IMR-90 (cell line): ENCODE results near the gene MTHFD2. TPM values are rescaled to one million over a fixed set of nuclear protein-coding genes. Genes with fewer than 3 reads are reported as not detected.

ENCODE experiments used
- ATAC-seq: fragments of 200-7000 bp; cut with Tn5 transposase; 2 replicates; pipeline ENCODE4 v1.9.1; 2020; ENCODE audit warnings: low read depth, mild to moderate bottlenecking, moderate library complexity
- BruUV-seq: library from RNA; stranded (reverse); fragments of 400-500 nt; replicated peaks from 2 replicates; lab custom pipeline; 2021; lab: Mats Ljungman, UMichigan
- CTCF ChIA-PET: fragments of 300-600 bp; formaldehyde crosslinking; extraction: SDS; loops from one replicate; lab custom pipeline; 2021; ENCODE audit warnings: antibody characterized with exemption; lab: Yijun Ruan, JAX
- POLR2A ChIA-PET: fragments of 300-600 bp; sonication (Branson Sonifier 250); formaldehyde crosslinking; loops from one replicate; lab custom pipeline; 2022; ENCODE audit warnings: antibody characterized with exemption; ENCODE audit not compliant: unreplicated experiment; lab: Charles Lee
- DNase-seq: peaks from one replicate; pipeline ENCODE4 v3.0.0; 2013
- H2AFZ ChIP-seq: replicated peaks from 2 replicates; pipeline ENCODE3; 2013; ENCODE audit warnings: low read length, mild to moderate bottlenecking; ENCODE audit not compliant: poor library complexity
- H2AK5ac ChIP-seq: 2 replicates; pipeline ENCODE4 v1.6.1; 2013; ENCODE audit warnings: low read depth, low read length, inconsistent platforms
- H2AK9ac ChIP-seq: replicated peaks from 2 replicates; pipeline ENCODE3; 2013; ENCODE audit warnings: mild to moderate bottlenecking, low read depth, low read length, moderate library complexity; ENCODE audit not compliant: poor library complexity
- H2BK120ac ChIP-seq: 2 replicates; pipeline ENCODE4 v1.6.1; 2013; ENCODE audit warnings: low read depth, low read length, inconsistent platforms
- H2BK15ac ChIP-seq: 3 replicates; pipeline ENCODE4 v1.6.1; 2013; ENCODE audit warnings: low read depth, low read length, inconsistent platforms
- H2BK20ac ChIP-seq: 2 replicates; pipeline ENCODE4 v1.6.1; 2013; ENCODE audit warnings: low read depth, mild to moderate bottlenecking, inconsistent platforms, low read length, moderate library complexity
- H2BK5ac ChIP-seq: 2 replicates; pipeline ENCODE4 v1.6.1; 2013; ENCODE audit warnings: mild to moderate bottlenecking, low read depth, low read length, inconsistent platforms; ENCODE audit not compliant: poor library complexity, severe bottlenecking
- H3K14ac ChIP-seq: replicated peaks from 2 replicates; pipeline ENCODE4 v1.6.1; 2013; ENCODE audit warnings: low read depth, low read length, inconsistent platforms
- H3K18ac ChIP-seq: 2 replicates; pipeline ENCODE4 v1.6.1; 2013; ENCODE audit warnings: low read depth, low read length, control low read depth
- H3K23ac ChIP-seq: 2 replicates; pipeline ENCODE4 v1.6.1; 2013; ENCODE audit warnings: low read depth, low read length, inconsistent platforms
- H3K27ac ChIP-seq: 2 replicates; pipeline ENCODE4 v1.5.1; 2013; ENCODE audit warnings: mild to moderate bottlenecking, control low read depth, low read length; ENCODE audit not compliant: insufficient read depth
- H3K27me3 ChIP-seq: 2 replicates; pipeline ENCODE4 v1.6.1; 2013; ENCODE audit warnings: low read length; ENCODE audit not compliant: control insufficient read depth, insufficient read depth
- H3K36me3 ChIP-seq: 2 replicates; pipeline ENCODE4 v1.6.1; 2013; ENCODE audit warnings: low read length, mixed read lengths; ENCODE audit not compliant: control insufficient read depth, insufficient read depth
- H3K4ac ChIP-seq: 2 replicates; pipeline ENCODE4 v1.6.1; 2013; ENCODE audit warnings: low read depth, low read length, inconsistent platforms
- H3K4me1 ChIP-seq: 2 replicates; pipeline ENCODE4 v1.6.1; 2013; ENCODE audit warnings: low read length, mixed read lengths; ENCODE audit not compliant: control insufficient read depth, insufficient read depth
- H3K4me2 ChIP-seq: 2 replicates; pipeline ENCODE4 v1.6.1; 2013; ENCODE audit warnings: low read depth, mild to moderate bottlenecking, control low read depth, low read length, moderate library complexity
- H3K4me3 ChIP-seq: 2 replicates; pipeline ENCODE4 v1.5.1; 2013; ENCODE audit warnings: low read depth, mild to moderate bottlenecking, control low read depth, low read length, moderate library complexity; ENCODE audit not compliant: insufficient read depth
- H3K56ac ChIP-seq: 2 replicates; pipeline ENCODE4 v1.6.1; 2013; ENCODE audit warnings: low read length, inconsistent platforms; ENCODE audit not compliant: insufficient read depth; ENCODE audit errors: extremely low read depth
- H3K79me1 ChIP-seq, 2 experiments: 2 replicates each; pipeline ENCODE4 v1.6.1; 2013; ENCODE audit warnings: low read length in 2 of 2, inconsistent platforms in 1 of 2, low read depth in 1 of 2
- H3K9ac ChIP-seq: 2 replicates; pipeline ENCODE4 v1.6.1; 2013; ENCODE audit warnings: low read depth, low read length, control low read depth
- H3K9me1 ChIP-seq: 2 replicates; pipeline ENCODE4 v1.6.1; 2013; ENCODE audit warnings: low read length, inconsistent platforms; ENCODE audit not compliant: insufficient read depth
- H3K9me3 ChIP-seq: 2 replicates; pipeline ENCODE4 v1.6.1; 2013; ENCODE audit warnings: low read length; ENCODE audit not compliant: control insufficient read depth, insufficient read depth
- H4K20me1 ChIP-seq: 2 replicates; pipeline ENCODE4 v1.6.1; 2013; ENCODE audit warnings: low read length, inconsistent platforms; ENCODE audit not compliant: insufficient read depth
- H4K5ac ChIP-seq: 2 replicates; pipeline ENCODE4 v1.6.1; 2013; ENCODE audit warnings: mild to moderate bottlenecking, low read depth, low read length, control low read depth
- H4K8ac ChIP-seq, 2 experiments: 2 replicates each; pipeline ENCODE4 v1.6.1; 2013; ENCODE audit warnings: low read depth in 2 of 2, low read length in 2 of 2, control low read depth in 1 of 2, inconsistent platforms in 1 of 2
- H4K91ac ChIP-seq: 2 replicates; pipeline ENCODE4 v1.6.1; 2013; ENCODE audit warnings: low read depth, low read length, inconsistent platforms; ENCODE audit not compliant: insufficient read depth
- CHD1 ChIP-seq: IDR thresholded peaks from 2 replicates; pipeline ENCODE4 v1.6.1; 2012; ENCODE audit warnings: low read depth, low read length, improper control_type of control experiment
- FOS ChIP-seq: fragments of 150-350 bp; IDR thresholded peaks from 2 replicates; pipeline ENCODE4 v1.6.1; 2016; ENCODE audit warnings: low read depth, low read length
- MAFK ChIP-seq: IDR thresholded peaks from 2 replicates; pipeline ENCODE4 v1.6.1; 2012; ENCODE audit warnings: low read depth, low read length, improper control_type of control experiment
- MXI1 ChIP-seq: IDR thresholded peaks from 2 replicates; pipeline ENCODE4 v1.6.1; 2012; ENCODE audit warnings: low read depth, mild to moderate bottlenecking, low read length, moderate library complexity, borderline replicate concordance
- NFE2L2 ChIP-seq: fragments of 150-350 bp; IDR thresholded peaks from 2 replicates; pipeline ENCODE4 v1.6.1; 2016; ENCODE audit warnings: low read depth, mild to moderate bottlenecking, low read length
- POLR2A ChIP-seq: IDR thresholded peaks from 2 replicates; pipeline ENCODE4 v1.6.1; 2012; ENCODE audit warnings: mild to moderate bottlenecking, low read depth, low read length
- RAD21 ChIP-seq: IDR thresholded peaks from 2 replicates; pipeline ENCODE4 v1.6.1; 2012; ENCODE audit warnings: low read length, improper control_type of control experiment
- RCOR1 ChIP-seq: IDR thresholded peaks from 2 replicates; pipeline ENCODE4 v1.6.1; 2012; ENCODE audit warnings: mild to moderate bottlenecking, low read length, improper control_type of control experiment; ENCODE audit not compliant: insufficient replicate concordance
- RFX5 ChIP-seq: IDR thresholded peaks from 2 replicates; pipeline ENCODE4 v1.8.0; 2012; ENCODE audit warnings: low read depth, mild to moderate bottlenecking, low read length, moderate library complexity
- SMC3 ChIP-seq: fragments of 150-350 bp; IDR thresholded peaks from 2 replicates; pipeline ENCODE4 v1.6.1; 2016; ENCODE audit warnings: low read depth, mild to moderate bottlenecking, antibody characterized with exemption, low read length, moderate library complexity
- WGBS, 2 experiments: methylation state at CpG; one replicate each; pipeline versions ENCODE4 v1.1.5 to v1.1.7; 2013; ENCODE audit warnings: missing lambda C conversion rate in 2 of 2; ENCODE audit not compliant: insufficient read length in 1 of 2; ENCODE audit errors: extremely low coverage in 2 of 2; 5-methylcytosine and 5-hydroxymethylcytosine counted together
- dilution Hi-C: fragments of 300-500 bp; cut with HindIII; formaldehyde crosslinking; loops from one replicate; pipeline ENCODE4 v1.14.3; 2018; ENCODE audit warnings: low sequenced_read_pairs; ENCODE audit not compliant: unreplicated experiment
- in situ Hi-C: fragments of 300-500 bp; cut with MboI; formaldehyde crosslinking; loops from 3 replicates; pipeline ENCODE4 v1.14.3; 2019; ENCODE audit warnings: low sequenced_read_pairs, inconsistent platforms, mixed read lengths
- intact Hi-C: fragments of 100-400 bp; cut with micrococcal nuclease; formaldehyde crosslinking; loops from 2 replicates; pipeline ENCODE4 v1.10.0; 2022
- polyA plus RNA-seq, 3 experiments: library from polyadenylated mRNA; depleted of rRNA; stranded (reverse); fragments of >200 nt; gene quantifications; 2 replicates each; pipeline ENCODE4 v1.2.3, GENCODE V29; 2012; ENCODE audit warnings: low replicate concordance in 1 of 3
- total RNA-seq: library from RNA; depleted of rRNA; stranded (reverse); fragments of >200 nt; gene quantifications from 2 replicates; pipeline ENCODE4 v1.2.3, GENCODE V29; 2012
- TF ChIP-seq, protein P1 (sequence below): conservative IDR thresholded peaks from 2 replicates; pipeline ENCODE4 v1.5.1; 2012; ENCODE audit warnings: mild to moderate bottlenecking, low read depth, low read length, improper control_type of control experiment
- TF ChIP-seq, protein P2 (sequence below): fragments of 150-350 bp; IDR thresholded peaks from 2 replicates; pipeline ENCODE4 v1.6.1; 2016; ENCODE audit warnings: low read depth, mild to moderate bottlenecking, low read length, moderate library complexity, borderline replicate concordance
- TF ChIP-seq, protein P3 (sequence below): fragments of 150-350 bp; IDR thresholded peaks from 2 replicates; pipeline ENCODE4 v1.6.1; 2017; ENCODE audit warnings: mild to moderate bottlenecking, antibody characterized with exemption, low read length, low read depth

MTHFD2 gene
- total and polyA plus RNA-seq, 2 of the 4 experiments (the other 2 are of a cell fraction) = 66.8 to 122 TPM

DNA sequence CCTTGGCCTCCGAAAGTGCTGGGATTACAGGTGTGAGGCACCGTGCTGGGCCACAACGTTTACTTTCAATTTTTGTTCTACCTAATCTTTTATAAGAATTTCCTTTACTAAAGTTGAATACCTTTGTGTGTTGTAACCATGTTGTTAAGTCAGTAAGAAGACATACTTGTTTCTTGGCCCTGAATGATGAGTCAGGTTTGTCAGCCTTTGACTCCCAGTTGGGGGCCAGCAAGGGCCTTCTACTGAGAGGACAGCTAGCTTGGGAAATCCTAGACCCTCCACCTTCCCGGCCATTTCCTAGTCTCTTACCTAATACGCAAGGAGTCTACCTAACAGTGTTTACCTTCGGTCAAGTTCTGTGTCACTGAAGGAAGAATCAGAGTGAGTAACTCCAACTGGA is 22.7 kb downstream of the MTHFD2 start:
- H4K20me1 ChIP-seq = peaks cover 17% of the 10 kb centered on the region
- dilution Hi-C loops (no loop called here), in situ Hi-C loops (no loop called here), intact Hi-C loops (no loop called here)
- no peak overlapping the region for H3K4me3 ChIP-seq
- no peak overlapping the region for H3K27ac ChIP-seq
- no peak for ATAC-seq
- H3K18ac ChIP-seq = no peak overlapping the region
- H2AK9ac ChIP-seq = no peak overlapping the region
- H3K23ac ChIP-seq = no peak overlapping the region
- peaks cover 7% of the 10 kb centered on the region; the same call in 1 of the 2 replicates for H3K9me1 ChIP-seq
- peak; percentile 28 for DNase-seq
- H3K36me3 ChIP-seq = peaks cover 15% of the 10 kb centered on the region
- H3K4me1 ChIP-seq = peaks cover 2% of the 10 kb centered on the region; the same call in 1 of the 2 replicates
- no peaks in the 10 kb centered on the region for H3K9me3 ChIP-seq
- H2BK120ac ChIP-seq = no peak overlapping the region
- TF ChIP-seq SMC3 (no peak), RCOR1 (no peak), FOS (no peak), POLR2A (no peak), RFX5 (no peak), RAD21 (no peak), NFE2L2 (no peak), MAFK (no peak), CHD1 (no peak), MXI1 (no peak)
- TF ChIP-seq, protein P1, sequence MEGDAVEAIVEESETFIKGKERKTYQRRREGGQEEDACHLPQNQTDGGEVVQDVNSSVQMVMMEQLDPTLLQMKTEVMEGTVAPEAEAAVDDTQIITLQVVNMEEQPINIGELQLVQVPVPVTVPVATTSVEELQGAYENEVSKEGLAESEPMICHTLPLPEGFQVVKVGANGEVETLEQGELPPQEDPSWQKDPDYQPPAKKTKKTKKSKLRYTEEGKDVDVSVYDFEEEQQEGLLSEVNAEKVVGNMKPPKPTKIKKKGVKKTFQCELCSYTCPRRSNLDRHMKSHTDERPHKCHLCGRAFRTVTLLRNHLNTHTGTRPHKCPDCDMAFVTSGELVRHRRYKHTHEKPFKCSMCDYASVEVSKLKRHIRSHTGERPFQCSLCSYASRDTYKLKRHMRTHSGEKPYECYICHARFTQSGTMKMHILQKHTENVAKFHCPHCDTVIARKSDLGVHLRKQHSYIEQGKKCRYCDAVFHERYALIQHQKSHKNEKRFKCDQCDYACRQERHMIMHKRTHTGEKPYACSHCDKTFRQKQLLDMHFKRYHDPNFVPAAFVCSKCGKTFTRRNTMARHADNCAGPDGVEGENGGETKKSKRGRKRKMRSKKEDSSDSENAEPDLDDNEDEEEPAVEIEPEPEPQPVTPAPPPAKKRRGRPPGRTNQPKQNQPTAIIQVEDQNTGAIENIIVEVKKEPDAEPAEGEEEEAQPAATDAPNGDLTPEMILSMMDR = no peak
- TF ChIP-seq, protein P2, sequence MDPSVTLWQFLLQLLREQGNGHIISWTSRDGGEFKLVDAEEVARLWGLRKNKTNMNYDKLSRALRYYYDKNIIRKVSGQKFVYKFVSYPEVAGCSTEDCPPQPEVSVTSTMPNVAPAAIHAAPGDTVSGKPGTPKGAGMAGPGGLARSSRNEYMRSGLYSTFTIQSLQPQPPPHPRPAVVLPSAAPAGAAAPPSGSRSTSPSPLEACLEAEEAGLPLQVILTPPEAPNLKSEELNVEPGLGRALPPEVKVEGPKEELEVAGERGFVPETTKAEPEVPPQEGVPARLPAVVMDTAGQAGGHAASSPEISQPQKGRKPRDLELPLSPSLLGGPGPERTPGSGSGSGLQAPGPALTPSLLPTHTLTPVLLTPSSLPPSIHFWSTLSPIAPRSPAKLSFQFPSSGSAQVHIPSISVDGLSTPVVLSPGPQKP = no peak
- TF ChIP-seq, protein P3, sequence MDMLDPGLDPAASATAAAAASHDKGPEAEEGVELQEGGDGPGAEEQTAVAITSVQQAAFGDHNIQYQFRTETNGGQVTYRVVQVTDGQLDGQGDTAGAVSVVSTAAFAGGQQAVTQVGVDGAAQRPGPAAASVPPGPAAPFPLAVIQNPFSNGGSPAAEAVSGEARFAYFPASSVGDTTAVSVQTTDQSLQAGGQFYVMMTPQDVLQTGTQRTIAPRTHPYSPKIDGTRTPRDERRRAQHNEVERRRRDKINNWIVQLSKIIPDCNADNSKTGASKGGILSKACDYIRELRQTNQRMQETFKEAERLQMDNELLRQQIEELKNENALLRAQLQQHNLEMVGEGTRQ = no peak
- no peak overlapping the region for H2BK20ac ChIP-seq
- no peak overlapping the region for H4K5ac ChIP-seq
- H2BK5ac ChIP-seq = no peak overlapping the region
- H3K4ac ChIP-seq = no peak overlapping the region
- H3K56ac ChIP-seq = no peak overlapping the region
- no peak overlapping the region for H3K14ac ChIP-seq
- H2BK15ac ChIP-seq = no peak overlapping the region
- ChIA-PET CTCF (no interaction called here), POLR2A (no interaction called here)
- H3K79me1 ChIP-seq = peaks cover 0 to 16% of the 10 kb centered on the region in 2 experiments; a peak in 3 of 4 replicates
- H4K8ac ChIP-seq = no peak overlapping the region
- H3K4me2 ChIP-seq = no peak overlapping the region
- H3K27me3 ChIP-seq = no peaks in the 10 kb centered on the region
- no TSS peak for BruUV-seq
- no peak overlapping the region for H2AFZ ChIP-seq
- H3K9ac ChIP-seq = no peak overlapping the region
- no peak overlapping the region for H2AK5ac ChIP-seq
- H4K91ac ChIP-seq = no peak overlapping the region
- no CpG with 5 or more reads among the region's 6 CpGs for WGBS, 2 experiments
